HG03432 (cell line): Measurements from ENCODE around the gene CIBAR2.
A peak's percentile ranks its signal among the peaks of the same experiment; 100 is the strongest.

ENCODE experiments used
- ATAC-seq: cut with Tn5 transposase; IDR thresholded peaks from one replicate; pipeline ENCODE4 v1.9.1; 2021; ENCODE audit warnings: mild to moderate bottlenecking, moderate library complexity; ENCODE audit not compliant: unreplicated experiment

The CIBAR2 gene

GRCh38 chr16:85103114-85104079, 8.9 kb downstream of the CIBAR2 start:
- no peak for ATAC-seq

DNA sequence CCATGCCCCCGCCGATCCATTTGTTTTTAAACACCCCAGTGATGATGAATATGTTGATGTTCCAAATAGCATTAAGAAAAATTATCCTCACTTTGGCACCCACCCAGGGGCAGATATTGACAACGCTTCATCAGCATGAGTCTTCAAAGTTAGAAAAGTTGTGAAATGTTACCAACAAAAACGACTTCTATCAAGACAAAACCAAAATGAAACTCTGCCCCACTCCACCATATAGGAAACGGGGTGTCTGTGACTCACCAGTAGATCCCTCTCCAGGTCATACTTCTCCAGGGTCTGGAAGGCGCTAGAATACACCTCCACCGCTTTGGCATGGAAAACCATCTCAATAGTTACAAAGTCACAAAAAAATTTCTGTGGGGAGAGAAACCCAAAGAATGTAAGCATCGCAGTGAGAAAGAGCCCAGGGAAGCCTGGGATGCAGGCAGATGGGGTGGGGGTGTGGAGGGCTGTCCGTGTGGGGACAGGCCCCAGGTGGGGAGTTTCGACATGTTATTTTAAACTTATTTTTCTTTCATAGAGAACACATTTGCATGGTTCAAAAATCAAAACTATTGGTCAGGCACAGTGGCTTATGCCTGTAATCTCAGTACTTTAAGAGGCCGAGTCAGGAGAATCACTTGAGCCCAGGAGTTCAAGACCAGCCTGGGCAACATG, 10.2 kb downstream of the CIBAR2 start:
- no peak for ATAC-seq

DNA sequence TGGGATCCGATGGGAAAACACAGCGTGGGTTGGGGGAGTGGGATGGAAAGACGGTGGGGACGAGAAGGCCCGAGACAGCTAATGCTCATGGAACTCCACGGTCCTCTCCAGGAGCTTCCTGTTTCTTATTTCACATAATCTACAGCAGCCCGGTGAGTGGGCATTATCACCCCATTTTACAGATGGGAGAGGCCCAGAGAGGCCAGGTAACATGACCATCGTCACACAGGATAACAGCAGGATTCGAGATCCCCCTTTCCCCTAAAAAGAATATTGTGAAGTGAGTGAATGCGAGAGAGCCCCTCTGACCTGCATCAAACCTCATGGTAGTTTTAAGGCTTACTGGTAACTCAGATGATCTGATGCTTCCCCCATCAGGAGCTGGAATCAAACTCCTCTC, 12.0 kb downstream of the CIBAR2 start:
- ATAC-seq, result no peak

GRCh38 chr16:85098565-85098964, 13.7 kb downstream of the CIBAR2 start:
- no peak for ATAC-seq

GRCh38 chr16:85096921-85097320, 15.4 kb downstream of the CIBAR2 start:
- no peak for ATAC-seq

- ATAC-seq, result no peak
Measured at GRCh38 chr16:85094812-85095211, 17.5 kb downstream of the CIBAR2 start.

DNA sequence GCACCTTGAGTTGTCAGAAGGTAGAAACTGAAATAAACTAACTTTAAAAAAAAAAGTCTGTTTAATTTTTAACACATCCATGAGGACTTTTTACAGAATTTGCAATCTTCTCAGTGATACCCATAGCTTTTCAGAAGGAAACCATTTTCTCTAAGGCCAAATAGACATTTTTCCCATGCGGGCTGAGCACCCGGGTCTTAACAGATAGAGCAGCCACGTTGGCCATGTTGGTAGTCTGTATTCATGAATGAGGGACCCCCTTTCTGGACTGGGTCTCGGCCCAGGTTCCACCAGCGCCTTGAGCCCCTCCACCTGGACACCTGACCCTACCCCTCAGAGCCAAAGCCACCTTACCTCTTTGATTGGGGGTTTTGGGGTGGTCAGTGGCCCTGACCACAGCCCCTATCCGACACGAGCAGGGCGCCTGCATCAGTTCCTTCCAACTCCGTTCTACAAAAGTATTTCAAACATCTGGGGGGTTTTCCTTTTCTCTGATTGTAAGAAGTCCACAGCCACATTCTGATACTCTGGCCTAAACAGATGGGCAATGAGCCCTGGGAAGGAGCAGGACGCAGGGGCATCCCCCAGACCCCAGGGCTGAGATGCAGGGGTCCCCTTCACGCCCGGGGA, 18.0 kb downstream of the CIBAR2 start:
- no peak for ATAC-seq

DNA sequence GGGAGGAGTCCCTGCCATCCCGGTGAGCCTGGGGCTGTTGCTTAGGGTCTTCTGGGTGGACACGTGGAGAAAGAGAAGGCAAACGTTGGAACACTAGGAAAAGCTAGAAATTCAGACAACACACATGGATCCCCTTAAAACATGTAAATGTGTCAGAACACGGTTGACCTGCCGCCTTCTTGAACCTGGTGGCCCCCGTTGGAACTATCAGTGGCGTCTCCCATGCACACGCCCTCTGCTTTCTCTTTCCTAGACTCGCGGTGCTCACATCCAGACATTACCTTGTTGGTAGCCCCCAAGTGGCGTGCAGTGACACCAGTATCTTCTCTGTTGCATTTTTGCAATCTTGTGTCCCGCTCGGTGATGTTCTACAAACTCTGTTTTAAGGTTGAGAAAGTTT, 18.6 kb downstream of the CIBAR2 start:
- no peak for ATAC-seq

GRCh38 chr16:85092851-85093250, 19.4 kb downstream of the CIBAR2 start:
- no peak for ATAC-seq

DNA sequence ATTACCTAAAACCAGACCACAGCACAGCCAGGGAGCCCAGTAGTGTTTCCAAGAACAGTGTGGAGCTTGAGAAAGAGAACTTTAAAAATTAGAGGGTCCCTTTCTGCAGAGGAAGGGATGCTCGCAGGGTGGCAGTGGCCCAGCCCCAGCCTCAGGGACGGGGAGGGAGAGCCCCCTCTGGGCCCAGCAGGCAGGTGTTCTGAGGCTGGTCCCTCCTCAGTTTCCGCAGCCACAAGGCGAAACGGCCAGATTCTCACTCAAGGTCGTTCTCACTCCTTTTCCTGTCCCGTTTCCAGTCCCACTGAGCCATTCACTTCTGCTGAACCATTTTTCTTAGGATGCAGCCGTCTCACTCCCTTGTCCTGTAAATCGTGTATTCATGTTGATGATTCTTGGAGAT, 20.0 kb downstream of the CIBAR2 start:
- ATAC-seq, result no peak

DNA sequence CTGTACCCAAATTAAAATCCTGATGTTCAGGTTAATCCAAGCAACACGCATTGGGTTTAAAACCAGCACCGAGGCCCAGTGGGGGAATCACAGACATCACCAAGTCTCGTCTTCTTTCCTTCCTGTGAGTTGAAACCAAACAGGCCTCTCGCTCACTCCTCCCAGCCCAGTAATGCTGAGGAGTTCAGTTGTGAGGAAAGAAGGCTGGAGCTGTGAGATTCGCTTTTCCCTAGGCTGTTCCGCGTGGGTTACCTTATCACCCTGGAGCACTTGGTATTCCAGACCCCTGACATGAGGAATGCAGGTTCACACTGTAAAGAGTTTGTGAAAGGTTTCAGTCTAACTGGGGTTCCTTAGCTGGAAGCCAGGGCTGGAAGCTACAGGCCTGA, 20.8 kb downstream of the CIBAR2 start:
- no peak for ATAC-seq

DNA sequence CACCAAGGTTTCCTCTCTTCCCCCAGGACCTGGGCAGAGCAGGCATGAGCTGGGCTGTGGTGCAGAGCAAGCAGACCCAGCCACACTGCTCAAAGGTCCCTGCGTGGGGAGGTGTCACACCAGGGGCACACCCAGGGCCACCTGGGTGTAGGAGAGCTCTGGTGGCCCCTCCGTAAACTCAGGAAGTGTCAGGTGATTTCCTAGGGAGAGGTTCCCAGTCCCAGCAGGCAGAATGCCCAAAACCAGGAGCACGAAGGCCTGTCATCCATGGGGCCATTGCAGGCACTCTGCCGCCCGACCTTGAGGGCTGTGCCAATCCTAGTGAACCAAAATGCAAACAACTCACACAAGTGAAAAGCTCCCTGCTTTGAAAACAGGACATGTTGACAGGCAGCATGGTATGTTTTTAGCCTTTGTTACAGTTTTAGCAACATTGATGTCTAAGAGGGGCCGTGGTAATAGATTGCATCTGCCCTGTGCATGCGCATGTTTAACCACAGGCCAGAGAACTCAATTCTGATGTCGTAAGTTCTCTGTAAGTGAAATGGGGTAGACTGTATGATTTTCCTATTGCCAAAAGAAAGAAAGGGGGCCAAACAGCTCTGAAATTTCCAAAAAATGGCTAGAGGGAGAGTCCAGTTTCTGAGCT, 21.3 kb downstream of the CIBAR2 start:
- no peak for ATAC-seq

DNA sequence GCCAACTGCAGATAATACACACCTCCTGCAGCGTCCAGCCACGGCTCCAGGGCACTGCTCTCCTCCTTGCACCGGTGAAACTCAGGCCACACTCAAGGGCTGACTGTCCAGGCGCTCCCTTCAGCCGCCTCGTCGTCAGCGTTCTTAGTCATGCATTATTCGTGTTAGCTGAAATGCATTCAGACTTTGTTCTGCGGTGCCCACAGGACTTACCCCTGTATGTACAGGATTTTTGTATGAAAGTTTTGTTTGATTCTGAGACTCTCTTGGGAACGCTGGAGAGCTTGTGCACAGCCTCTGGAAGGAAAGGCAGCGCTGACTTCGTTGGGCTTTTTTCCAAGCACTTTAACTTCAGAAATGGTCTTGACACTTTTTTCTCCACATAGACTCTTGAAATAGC, 22.1 kb downstream of the CIBAR2 start:
- ATAC-seq, result no peak

DNA sequence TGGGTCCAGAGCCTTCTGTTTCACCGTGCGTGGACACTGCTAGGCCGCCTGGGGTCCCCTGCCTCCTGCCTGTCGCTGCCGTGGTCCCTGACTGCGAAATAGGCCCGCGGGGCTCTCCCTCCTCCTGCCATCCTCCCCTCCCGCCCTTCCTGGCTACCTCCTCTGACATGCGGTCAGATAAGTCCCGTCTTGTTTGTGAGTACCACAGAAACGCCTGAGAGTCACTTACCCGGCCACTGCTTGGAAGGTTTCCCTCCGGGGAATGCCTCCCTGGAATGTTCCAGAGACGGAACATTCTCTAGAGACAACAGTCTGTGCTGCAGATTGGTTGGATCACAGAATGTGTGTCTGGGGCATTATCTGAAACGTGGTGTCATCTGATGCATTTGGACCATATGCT, 22.7 kb downstream of the CIBAR2 start:
- no peak for ATAC-seq

DNA sequence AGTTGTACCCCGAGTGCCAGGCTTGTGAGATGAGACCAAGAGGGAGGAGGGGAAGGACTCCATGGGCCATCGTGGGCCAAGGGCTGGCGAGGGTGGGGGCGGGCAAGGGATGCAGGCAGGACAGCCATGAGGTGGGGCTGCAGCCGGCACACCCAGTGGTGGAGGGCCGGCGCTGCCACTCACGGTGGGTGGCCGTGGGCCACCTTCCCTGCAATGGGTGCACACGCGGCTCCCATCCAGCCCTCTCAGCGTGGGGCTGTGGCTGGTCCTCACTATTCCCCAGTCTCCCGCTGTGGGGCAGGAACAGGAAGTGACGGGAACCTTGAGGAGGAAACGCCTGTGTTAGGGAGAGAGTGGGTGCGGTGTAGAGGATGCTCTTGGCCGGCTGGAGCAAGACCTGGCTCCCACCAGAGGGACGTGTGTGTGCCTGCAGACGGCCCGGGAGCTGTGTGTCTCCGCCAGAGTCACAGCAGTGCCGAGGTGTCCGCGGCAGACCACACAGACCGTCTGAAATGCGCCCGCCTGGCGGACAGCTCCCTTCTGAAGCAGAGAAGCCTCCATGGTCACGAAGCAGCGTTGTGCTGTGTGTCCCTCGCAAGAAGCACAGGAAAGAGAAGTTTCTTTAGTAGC, 23.6 kb downstream of the CIBAR2 start:
- ATAC-seq, result no peak

GRCh38 chr16:85087899-85088569, 24.2 kb downstream of the CIBAR2 start:
- no peak for ATAC-seq

- ATAC-seq, result peak; percentile 43
Measured at GRCh38 chr16:85086347-85087291, 25.7 kb downstream of the CIBAR2 start.

- ATAC-seq, result no peak
Measured at GRCh38 chr16:85085721-85086120, 26.6 kb downstream of the CIBAR2 start.

DNA sequence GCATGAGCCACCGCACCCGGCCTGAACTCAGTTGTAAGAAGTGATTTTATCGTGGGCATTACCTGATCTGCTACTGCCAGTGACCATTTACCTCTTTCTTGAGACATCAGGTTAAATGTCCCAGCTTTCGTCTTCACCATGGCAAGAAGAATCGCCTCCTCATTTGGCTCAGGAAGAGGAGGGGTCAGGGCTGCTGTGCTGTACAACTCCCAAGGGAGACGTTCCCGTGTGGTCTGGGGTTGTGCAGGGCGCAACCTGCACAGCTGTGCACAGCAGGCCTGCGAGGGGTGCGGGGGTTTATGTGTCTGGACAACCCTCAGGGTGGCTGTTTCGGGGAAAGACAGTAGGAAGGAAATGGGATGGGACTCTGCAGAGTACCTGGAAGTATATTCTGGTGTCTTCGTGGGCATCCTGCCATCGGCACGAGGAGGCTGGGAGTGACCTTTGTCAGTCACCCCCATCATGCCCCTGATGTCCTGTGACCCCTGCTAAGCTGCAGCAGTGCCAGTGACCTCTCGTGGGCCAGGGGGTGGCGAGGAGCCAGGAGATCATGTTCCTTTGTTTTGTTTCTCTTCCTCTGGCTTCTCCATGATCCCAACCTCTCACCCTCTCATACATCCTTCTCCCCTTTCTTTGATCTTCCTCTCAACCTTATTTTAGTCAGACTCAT, 27.3 kb downstream of the CIBAR2 start:
- ATAC-seq, result no peak
